ENCODE results near the gene ARHGAP33. TPM values are rescaled to one million over a fixed set of nuclear protein-coding genes. Genes with fewer than 3 reads are reported as not detected.

Gene ARHGAP33
- total RNA-seq, 2 donors from 2014 or later = 13.2 to 38.1 TPM

GRCh38 chr19:35744430-35745327, 30.7 kb upstream of the ARHGAP33 start:
- peak; percentile 95 for DNase-seq (ENCODE audit: low spot score)
- peaks cover 16% of the 10 kb centered on the region for H3K4me1 ChIP-seq (replicated peaks)
- no peaks in the 10 kb centered on the region for H3K36me3 ChIP-seq
- no peaks in the 10 kb centered on the region for H3K9me3 ChIP-seq
- 7% methylated on average over 41 of the region's 41 CpGs for WGBS
- peak overlapping the region; percentile 89 to 94 for H3K4me3 ChIP-seq
- intact Hi-C loops (cut with DNase I) = loop anchor here (5.0 to 10.0 kb wide), 2 partner anchors 188 to 470 kb away; partner anchors contain the start of genes ZNF146 and ZNF565
- peak overlapping the region; percentile 99 to 100 for H3K27ac ChIP-seq
- TF ChIP-seq POLR2AphosphoS5 (IDR thresholded peaks at IDR 0.05) (peak; percentile 33), CTCF (IDR thresholded peaks at IDR 0.05) (peak in 3 of 4 experiments; percentile 29 to 59 (median 50)), POLR2A (IDR thresholded peaks at IDR 0.05) (no peak)
- H3K27me3 ChIP-seq (replicated peaks; ENCODE audit: insufficient read depth) = no peaks in the 10 kb centered on the region

- peaks cover 16% of the 10 kb centered on the region for H3K4me1 ChIP-seq (replicated peaks)
- TF ChIP-seq POLR2A (IDR thresholded peaks at IDR 0.05) (peak; percentile 56), CTCF (IDR thresholded peaks at IDR 0.05) (peak in 2 of 4 experiments; percentile 26 to 48), POLR2AphosphoS5 (IDR thresholded peaks at IDR 0.05) (peak; percentile 99)
Measured at GRCh38 chr19:35745328-35746086, 29.9 kb upstream of the ARHGAP33 start, which contains the start of the genes PSENEN and U2AF1L4. PSENEN (plus strand) TSS chr19:35745651; CDS start chr19:35745931, 280 bp downstream. U2AF1L4 (minus strand) TSS chr19:35745418; CDS start chr19:35745391, 27 bp downstream.

GRCh38 chr19:35746087-35746462, 29.3 kb upstream of the ARHGAP33 start:
- intact Hi-C loops (cut with DNase I) = loop anchor here (10.0 kb wide), 1 partner anchor 469 kb away; the partner anchor contains the start of genes ZNF146 and ZNF565
- no peaks in the 10 kb centered on the region for H3K36me3 ChIP-seq
- peaks cover 15% of the 10 kb centered on the region for H3K4me1 ChIP-seq (replicated peaks)
- no peaks in the 10 kb centered on the region for H3K27me3 ChIP-seq (replicated peaks; ENCODE audit: insufficient read depth)
- no peak for DNase-seq (ENCODE audit: low spot score)
- peak overlapping the region; percentile 89 to 94 for H3K4me3 ChIP-seq
- H3K9me3 ChIP-seq = no peaks in the 10 kb centered on the region
- TF ChIP-seq POLR2AphosphoS5 (IDR thresholded peaks at IDR 0.05) = no peak
- TF ChIP-seq POLR2A (IDR thresholded peaks at IDR 0.05) = no peak
- TF ChIP-seq CTCF (IDR thresholded peaks at IDR 0.05) = no peak
- WGBS = 0% methylated on average over 4 of the region's 4 CpGs
- peak overlapping the region; percentile 99 to 100 for H3K27ac ChIP-seq

More at GRCh38 chr19:35745328-35746086, 29.9 kb upstream of the ARHGAP33 start, which contains the start of the genes PSENEN and U2AF1L4:
- H3K27me3 ChIP-seq (replicated peaks; ENCODE audit: insufficient read depth) = no peaks in the 10 kb centered on the region
- no peaks in the 10 kb centered on the region for H3K36me3 ChIP-seq
- no peaks in the 10 kb centered on the region for H3K9me3 ChIP-seq
- WGBS = under 1% methylated on average over 40 of the region's 40 CpGs
- DNase-seq (ENCODE audit: low spot score) = peak; percentile 99
- peak within 1 kb of the TSS; percentile 99 to 100 for H3K27ac ChIP-seq
- intact Hi-C loops (cut with DNase I) = loop anchor here (10.0 kb wide), 1 partner anchor 469 kb away; the partner anchor contains the start of genes ZNF146 and ZNF565
- peak within 1 kb of the TSS; percentile 89 to 94 for H3K4me3 ChIP-seq

GRCh38 chr19:35746531-35746930, 28.8 kb upstream of the ARHGAP33 start:
- H3K9me3 ChIP-seq = no peaks in the 10 kb centered on the region
- 90% methylated on average over 5 of the region's 5 CpGs for WGBS
- DNase-seq (ENCODE audit: low spot score) = no peak
- TF ChIP-seq CTCF (IDR thresholded peaks at IDR 0.05) (no peak), POLR2AphosphoS5 (IDR thresholded peaks at IDR 0.05) (no peak), POLR2A (IDR thresholded peaks at IDR 0.05) (no peak)
- H3K4me1 ChIP-seq (replicated peaks) = peaks cover 13% of the 10 kb centered on the region
- no peaks in the 10 kb centered on the region for H3K36me3 ChIP-seq
- peak overlapping the region in 1 of 2 donors; percentile 94 for H3K4me3 ChIP-seq
- no peak overlapping the region for H3K27ac ChIP-seq
- H3K27me3 ChIP-seq (replicated peaks; ENCODE audit: insufficient read depth) = no peaks in the 10 kb centered on the region
- intact Hi-C loops (cut with DNase I) = loop anchor here (10.0 kb wide), 1 partner anchor 468 kb away; the partner anchor contains the start of genes ZNF146 and ZNF565

Measured in prostate gland (tissue), 2 donors.